IPS DF 6.9 (cell line): Measurements from ENCODE around the gene GNAT3.

Source experiments
- DNase-seq: peaks from one replicate; pipeline ENCODE4 v3.0.0-alpha.2; 2013; ENCODE audit warnings: low read depth, low spot score
- H3K27ac ChIP-seq: one replicate; pipeline ENCODE4 v1.5.1; 2013; ENCODE audit warnings: low read length, control low read depth
- H3K27me3 ChIP-seq: 2 replicates; pipeline ENCODE4 v1.6.1; 2013; ENCODE audit warnings: mild to moderate bottlenecking, low read length; ENCODE audit not compliant: control insufficient read depth, insufficient read depth
- H3K36me3 ChIP-seq: 2 replicates; pipeline ENCODE4 v1.6.1; 2013; ENCODE audit warnings: low read length; ENCODE audit not compliant: control insufficient read depth, insufficient read depth
- H3K4me1 ChIP-seq: 2 replicates; pipeline ENCODE4 v1.6.1; 2013; ENCODE audit warnings: low read length; ENCODE audit not compliant: control insufficient read depth, insufficient read depth
- H3K4me3 ChIP-seq: 2 replicates; pipeline ENCODE4 v1.5.1; 2013; ENCODE audit warnings: mild to moderate bottlenecking, low read length
- H3K9me3 ChIP-seq: 2 replicates; pipeline ENCODE4 v1.6.1; 2013; ENCODE audit warnings: low read length, inconsistent platforms; ENCODE audit not compliant: control insufficient read depth, insufficient read depth
- WGBS: extraction: QIAGEN DNeasy Blood & Tissue Kit; methylation state at CpG from one replicate; pipeline ENCODE4 v1.1.7; 2013; ENCODE audit warnings: mixed read lengths, missing lambda C conversion rate; ENCODE audit not compliant: insufficient read length, insufficient coverage; 5-methylcytosine and 5-hydroxymethylcytosine counted together

The GNAT3 gene

GRCh38 chr7:80511964-80512363 is at the start of gene GNAT3:
GNAT3 (minus strand) TSS chr7:80512064; CDS start chr7:80511926, 138 bp downstream.
- WGBS = no CpG with 5 or more reads among the region's 3 CpGs
- Histone ChIP-seq H3K27me3 (no peaks in the 10 kb centered on the region), H3K27ac (no peak within 1 kb of the TSS), H3K4me3 (no peak within 1 kb of the TSS), H3K36me3 (no peaks in the 10 kb centered on the region), H3K9me3 (no peaks in the 10 kb centered on the region), H3K4me1 (no peaks in the 10 kb centered on the region)
- no peak for DNase-seq

DNA sequence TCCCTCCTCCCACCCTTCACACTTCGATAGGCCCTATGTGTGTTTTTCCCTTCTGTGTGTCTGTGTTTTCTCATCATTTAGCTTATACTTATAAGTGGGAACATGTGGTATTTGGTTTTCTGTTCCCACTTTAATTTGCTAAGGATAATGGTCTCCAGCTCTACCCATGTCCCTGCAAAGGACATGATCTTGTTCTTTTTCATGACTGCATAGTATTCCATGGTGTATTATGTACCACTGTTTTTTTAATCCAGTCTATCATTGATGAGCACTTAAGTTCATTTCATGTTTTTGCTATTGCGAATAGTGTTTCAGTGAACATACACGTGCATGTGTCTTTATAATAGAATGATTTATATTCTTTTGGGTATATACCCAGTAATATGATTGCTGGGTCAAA is 46.3 kb upstream of the GNAT3 start:
- WGBS = no CpG with 5 or more reads among the region's 3 CpGs

GRCh38 chr7:80552031-80552694 is 40.3 kb upstream of the GNAT3 start:
- DNase-seq = no peak
- no CpG with 5 or more reads among the region's 1 CpG for WGBS
- H3K27ac ChIP-seq = no peak overlapping the region
- no peaks in the 10 kb centered on the region for H3K4me1 ChIP-seq
- H3K36me3 ChIP-seq = no peaks in the 10 kb centered on the region
- no peak overlapping the region for H3K4me3 ChIP-seq
- no peaks in the 10 kb centered on the region for H3K9me3 ChIP-seq
- no peaks in the 10 kb centered on the region for H3K27me3 ChIP-seq

More for the DNA sequence above, 46.3 kb upstream of the GNAT3 start:
- Histone ChIP-seq H3K27ac (no peak overlapping the region), H3K4me3 (no peak overlapping the region), H3K9me3 (no peaks in the 10 kb centered on the region), H3K4me1 (no peaks in the 10 kb centered on the region), H3K27me3 (no peaks in the 10 kb centered on the region), H3K36me3 (no peaks in the 10 kb centered on the region)
- no peak for DNase-seq

- no peaks in the 10 kb centered on the region for H3K4me1 ChIP-seq
- H3K27ac ChIP-seq = no peak overlapping the region
- no peaks in the 10 kb centered on the region for H3K9me3 ChIP-seq
- no CpG with 5 or more reads among the region's 2 CpGs for WGBS
- no peaks in the 10 kb centered on the region for H3K36me3 ChIP-seq
- no peak for DNase-seq
- no peak overlapping the region for H3K4me3 ChIP-seq
- H3K27me3 ChIP-seq = no peaks in the 10 kb centered on the region
These were observed 38.1 kb upstream of the GNAT3 start for GRCh38 chr7:80550005-80550404.

- no peak for DNase-seq
- Histone ChIP-seq H3K4me3 (no peak overlapping the region), H3K27me3 (no peaks in the 10 kb centered on the region), H3K9me3 (no peaks in the 10 kb centered on the region), H3K27ac (no peak overlapping the region), H3K36me3 (no peaks in the 10 kb centered on the region), H3K4me1 (no peaks in the 10 kb centered on the region)
These were observed 37.1 kb upstream of the GNAT3 start for GRCh38 chr7:80548840-80549530.

DNA sequence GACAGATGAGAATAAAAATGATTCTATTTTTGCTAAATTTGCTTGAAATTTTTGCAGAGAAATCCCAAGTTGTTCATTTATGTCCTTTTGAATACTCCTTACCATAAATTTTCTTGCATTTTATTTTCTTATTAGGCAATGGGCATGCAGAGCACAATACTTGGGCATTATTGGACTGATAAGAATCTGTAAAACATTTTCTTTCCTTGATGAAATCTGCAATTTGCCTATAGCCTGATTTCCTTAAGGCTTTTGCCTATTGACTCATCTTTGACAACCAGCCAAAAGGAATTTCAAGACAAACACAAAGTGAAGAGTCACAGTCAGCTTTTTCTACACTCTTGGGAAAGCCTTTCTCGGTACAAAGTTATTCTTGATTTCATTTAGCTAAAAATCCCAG is 30.5 kb upstream of the GNAT3 start:
- no peaks in the 10 kb centered on the region for H3K9me3 ChIP-seq
- no CpG with 5 or more reads among the region's 1 CpG for WGBS
- no peak for DNase-seq
- H3K27ac ChIP-seq = no peak overlapping the region
- H3K4me3 ChIP-seq = no peak overlapping the region
- no peaks in the 10 kb centered on the region for H3K27me3 ChIP-seq
- H3K36me3 ChIP-seq = no peaks in the 10 kb centered on the region
- H3K4me1 ChIP-seq = no peaks in the 10 kb centered on the region

- H3K27me3 ChIP-seq = no peaks in the 10 kb centered on the region
- no peak for DNase-seq
These were observed 29.0 kb upstream of the GNAT3 start for GRCh38 chr7:80540836-80541235.

GRCh38 chr7:80537091-80537490 is 25.2 kb upstream of the GNAT3 start:
- WGBS = no CpG with 5 or more reads among the region's 2 CpGs
- Histone ChIP-seq H3K9me3 (no peaks in the 10 kb centered on the region), H3K27me3 (no peaks in the 10 kb centered on the region)

More at GRCh38 chr7:80540836-80541235, 29.0 kb upstream of the GNAT3 start:
- Histone ChIP-seq H3K9me3 (no peaks in the 10 kb centered on the region), H3K27ac (no peak overlapping the region), H3K4me1 (no peaks in the 10 kb centered on the region), H3K4me3 (no peak overlapping the region), H3K36me3 (no peaks in the 10 kb centered on the region)
- WGBS = no CpG with 5 or more reads among the region's 3 CpGs

GRCh38 chr7:80536426-80536825 is 24.6 kb upstream of the GNAT3 start:
- no peaks in the 10 kb centered on the region for H3K4me1 ChIP-seq
- no peak overlapping the region for H3K4me3 ChIP-seq
- DNase-seq = no peak
- WGBS = 100% methylated on average over 2 of the region's 2 CpGs
- no peak overlapping the region for H3K27ac ChIP-seq
- no peaks in the 10 kb centered on the region for H3K36me3 ChIP-seq
- H3K27me3 ChIP-seq = no peaks in the 10 kb centered on the region
- no peaks in the 10 kb centered on the region for H3K9me3 ChIP-seq

More at GRCh38 chr7:80537091-80537490, 25.2 kb upstream of the GNAT3 start:
- no peaks in the 10 kb centered on the region for H3K36me3 ChIP-seq
- no peak overlapping the region for H3K27ac ChIP-seq
- DNase-seq = no peak
- H3K4me1 ChIP-seq = no peaks in the 10 kb centered on the region
- no peak overlapping the region for H3K4me3 ChIP-seq

GRCh38 chr7:80533287-80533686 is 21.4 kb upstream of the GNAT3 start:
- no CpG with 5 or more reads among the region's 1 CpG for WGBS
- Histone ChIP-seq H3K27ac (no peak overlapping the region), H3K27me3 (no peaks in the 10 kb centered on the region), H3K4me3 (no peak overlapping the region), H3K36me3 (no peaks in the 10 kb centered on the region), H3K9me3 (no peaks in the 10 kb centered on the region), H3K4me1 (no peaks in the 10 kb centered on the region; the same call in 1 of the 2 replicates)
- no peak for DNase-seq

- no CpG with 5 or more reads among the region's 3 CpGs for WGBS
- no peaks in the 10 kb centered on the region for H3K9me3 ChIP-seq
- no peaks in the 10 kb centered on the region for H3K36me3 ChIP-seq
- no peak overlapping the region for H3K27ac ChIP-seq
- H3K4me3 ChIP-seq = no peak overlapping the region
- no peaks in the 10 kb centered on the region; the same call in 1 of the 2 replicates for H3K4me1 ChIP-seq
- no peaks in the 10 kb centered on the region for H3K27me3 ChIP-seq
- no peak for DNase-seq
These were observed 20.3 kb upstream of the GNAT3 start for GRCh38 chr7:80532153-80532552.
